GM08714 (cell line): ENCODE data around the gene LDB2.
"Not testable (repeated sequence)": the region's sequence is repeated elsewhere in the genome, so short reads cannot be mapped to it uniquely, and the experiment has no call there.

Experiments
- H3K4me3 ChIP-seq: fragments of 200-500 bp; sonication (Bioruptor generic); 2 replicates; pipeline ENCODE4 v1.5.1; 2014; ENCODE audit warnings: mild to moderate bottlenecking, low read length, inconsistent platforms
- ZNF274 ChIP-seq: IDR thresholded peaks from 2 replicates; pipeline ENCODE4 v1.6.1; 2012; ENCODE audit warnings: mild to moderate bottlenecking, low read depth, low read length

Gene LDB2

DNA sequence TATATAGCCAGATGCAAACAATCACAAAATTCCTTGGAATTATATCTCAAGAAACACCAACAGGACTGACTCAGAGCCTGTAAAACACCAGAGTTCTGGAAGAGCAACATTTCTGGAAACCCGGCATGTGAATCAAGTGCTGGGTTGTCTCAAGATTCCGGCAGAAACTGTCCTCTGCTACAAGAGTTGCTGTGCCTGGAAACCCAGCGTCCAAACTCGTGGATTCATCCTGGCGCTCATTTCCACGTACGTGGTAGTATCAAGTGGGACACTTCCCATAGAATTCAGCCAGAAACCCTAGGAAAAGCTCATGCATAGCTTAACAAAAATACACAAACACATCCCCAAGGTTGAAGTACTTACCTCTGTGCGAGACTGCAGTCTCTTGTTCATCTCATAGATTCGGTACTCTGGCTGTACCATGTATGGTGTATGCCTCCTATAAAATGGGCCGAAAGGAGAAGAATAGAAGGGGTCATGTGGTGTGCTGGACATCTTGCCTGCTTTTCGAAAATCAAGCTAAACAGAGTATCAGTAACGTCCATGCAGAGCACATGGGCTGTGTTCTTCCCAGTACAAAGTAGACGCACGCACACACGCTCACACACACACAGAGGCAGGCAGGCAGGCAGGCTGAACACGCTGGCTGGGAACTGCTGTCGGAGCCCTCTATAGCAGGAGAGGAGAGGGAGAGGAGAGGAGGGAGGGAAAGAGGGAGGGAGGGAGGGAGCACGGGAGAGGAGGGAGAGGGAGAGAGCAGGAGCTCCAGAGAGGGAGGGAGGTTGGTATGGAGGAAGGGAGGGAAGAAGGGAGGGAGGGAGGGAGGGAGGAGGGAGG, at the start of gene LDB2:
TSS of gene LDB2 (minus strand) at position 655 of the 837 bp plus-strand sequence.
- H3K4me3 ChIP-seq = peak within 1 kb of the TSS; percentile 57; the same call in 1 of the 2 replicates
- TF ChIP-seq ZNF274 = no peak

DNA sequence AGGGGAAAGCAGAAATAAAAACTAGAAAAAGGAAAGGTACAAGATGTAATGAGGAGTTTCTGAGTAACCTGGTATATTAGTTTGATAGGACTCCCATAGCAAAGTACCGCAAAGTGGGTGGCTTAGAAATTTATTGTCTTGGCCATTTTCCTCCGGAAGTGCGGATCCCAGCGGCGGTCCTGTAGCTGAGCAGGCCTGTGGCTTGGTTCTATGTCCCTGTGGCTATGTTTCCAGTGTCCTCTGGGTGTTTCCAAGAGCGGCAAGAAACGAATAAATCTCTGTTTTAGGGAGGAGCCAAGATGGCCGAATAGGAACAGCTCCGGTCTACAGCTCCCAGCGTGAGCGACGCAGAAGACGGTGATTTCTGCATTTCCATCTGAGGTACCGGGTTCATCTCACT, 44.0 kb upstream of the LDB2 start:
- TF ChIP-seq ZNF274 = no peak
- H3K4me3 ChIP-seq = no peak overlapping the region

DNA sequence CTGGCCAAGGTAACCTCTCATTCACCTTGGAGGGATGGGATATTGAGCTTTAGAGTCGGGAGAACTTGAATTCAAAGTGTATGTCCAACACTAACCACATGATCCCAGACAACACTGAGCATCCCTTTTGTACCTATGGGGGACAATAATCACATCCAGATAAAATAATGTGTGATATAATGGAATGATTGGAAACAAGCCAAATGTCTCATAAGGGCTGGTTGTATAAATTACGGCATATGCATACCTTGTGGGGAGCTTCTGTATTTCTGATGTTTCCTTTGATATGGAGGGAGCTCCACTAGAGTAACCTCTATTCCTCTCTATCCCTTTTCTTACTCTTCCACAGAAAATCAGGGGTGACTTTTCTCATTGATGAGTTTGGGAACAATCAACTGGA, 40.7 kb upstream of the LDB2 start:
- no peak for TF ChIP-seq ZNF274
- H3K4me3 ChIP-seq = no peak overlapping the region

DNA sequence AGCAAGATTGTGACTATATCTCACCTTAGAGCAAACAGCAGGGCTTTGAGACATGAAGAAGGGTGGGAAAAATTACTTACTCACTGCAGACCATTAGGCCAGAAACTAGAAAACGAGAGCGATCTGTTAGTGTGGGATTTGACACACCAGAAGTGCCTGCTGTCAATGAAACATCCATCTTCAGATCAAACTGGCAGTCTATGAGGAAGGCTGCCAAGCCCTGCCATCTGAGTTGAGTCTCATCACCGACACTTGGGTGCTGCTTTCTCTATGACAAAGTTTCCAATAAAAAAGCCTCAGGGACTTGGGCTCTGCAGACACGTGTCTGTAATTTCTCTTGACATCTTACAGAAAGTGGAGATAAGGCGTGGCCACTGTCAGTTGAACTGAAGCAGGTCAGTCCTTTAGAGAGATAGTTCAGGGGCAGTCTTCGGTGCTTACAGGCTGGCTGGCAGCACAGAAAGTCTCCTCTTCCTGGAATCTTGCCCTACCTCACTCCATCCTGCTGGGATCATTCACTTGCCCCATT, 40.1 kb upstream of the LDB2 start:
- TF ChIP-seq ZNF274 = no peak
- no peak overlapping the region for H3K4me3 ChIP-seq

DNA sequence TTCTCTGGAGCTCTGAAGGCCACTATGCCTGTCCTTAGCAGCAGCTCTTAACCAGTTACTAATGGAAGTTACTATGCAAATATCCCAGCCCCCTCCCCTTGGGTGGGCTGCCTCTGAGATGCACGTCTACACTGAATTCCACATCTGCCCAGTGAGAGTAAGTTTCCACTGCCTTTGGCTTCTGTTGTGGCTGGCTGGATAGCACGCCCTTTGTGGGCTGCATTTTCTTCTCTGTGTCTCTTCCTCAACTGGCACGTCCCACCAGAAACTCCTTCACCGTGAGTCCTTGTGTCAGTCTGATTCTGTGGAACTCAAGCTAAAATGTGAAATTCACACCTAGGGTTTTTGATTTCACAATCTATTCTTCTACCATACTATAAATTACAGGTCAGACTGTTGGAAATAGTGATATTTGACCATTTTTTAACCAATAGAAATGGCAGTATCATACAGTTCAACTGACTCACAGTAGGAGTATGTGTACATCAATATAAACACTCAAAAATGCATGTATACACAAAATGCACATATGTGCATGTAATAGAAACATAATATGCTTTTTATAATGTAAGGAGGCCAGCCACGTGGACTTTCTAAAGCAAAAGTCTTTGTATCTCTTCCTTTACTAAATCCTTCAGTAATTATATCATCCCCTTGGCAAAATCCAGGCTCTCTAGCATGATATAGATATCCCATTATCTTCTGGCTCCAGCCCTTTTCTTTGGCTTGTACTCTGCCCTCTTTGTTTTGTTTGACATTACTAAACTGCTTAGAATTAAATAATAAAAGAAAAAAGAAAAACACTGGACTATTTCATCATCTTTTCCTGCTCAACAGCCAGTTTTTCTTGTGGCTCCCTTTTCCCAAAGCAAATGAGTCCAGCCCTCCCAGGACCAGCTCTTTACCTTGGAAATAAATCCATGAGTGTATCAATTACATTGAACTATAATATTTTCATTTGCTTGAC, 33.2 kb upstream of the LDB2 start:
- H3K4me3 ChIP-seq = no peak overlapping the region
- no peak for TF ChIP-seq ZNF274

DNA sequence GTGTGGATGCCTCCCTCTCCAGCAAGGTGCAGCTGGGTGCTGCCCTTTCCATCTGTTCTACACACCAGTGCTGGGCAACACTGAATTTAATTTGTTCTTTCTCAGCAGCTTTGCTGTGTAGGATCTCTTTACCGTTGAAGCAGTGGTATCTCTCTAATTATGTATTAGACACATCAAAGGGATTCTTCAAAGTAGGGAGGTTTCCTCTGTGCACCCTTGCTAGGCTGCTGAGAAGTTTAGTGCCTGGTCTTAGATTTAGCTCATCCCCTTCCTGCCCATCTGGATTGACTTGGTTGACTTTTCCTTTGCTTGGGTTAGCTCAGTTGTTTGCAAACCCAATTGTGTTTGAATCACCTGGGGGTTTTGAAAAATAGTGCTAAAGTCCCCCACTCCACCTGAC, 27.8 kb upstream of the LDB2 start:
- no peak overlapping the region for H3K4me3 ChIP-seq
- TF ChIP-seq ZNF274 = no peak

DNA sequence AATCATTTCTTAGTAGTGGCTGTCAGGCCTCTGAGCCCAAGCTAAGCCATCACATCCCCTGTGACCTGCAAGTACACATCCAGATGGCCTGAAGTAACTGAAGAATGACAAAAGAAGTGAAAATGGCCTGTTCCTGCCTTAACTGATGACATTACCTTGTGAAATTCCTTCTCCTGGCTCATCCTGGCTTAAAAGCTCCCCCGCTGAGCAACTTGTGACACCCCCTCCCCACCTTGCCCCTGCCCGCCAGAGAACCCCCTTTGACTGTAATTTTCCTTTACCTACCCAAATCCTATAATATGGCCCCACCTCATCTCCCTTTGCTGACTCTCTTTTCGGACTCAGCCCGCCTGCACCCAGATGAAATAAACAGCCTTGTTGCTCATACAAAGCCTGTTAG, 20.3 kb upstream of the LDB2 start:
- not testable (repeated sequence) for H3K4me3 ChIP-seq

DNA sequence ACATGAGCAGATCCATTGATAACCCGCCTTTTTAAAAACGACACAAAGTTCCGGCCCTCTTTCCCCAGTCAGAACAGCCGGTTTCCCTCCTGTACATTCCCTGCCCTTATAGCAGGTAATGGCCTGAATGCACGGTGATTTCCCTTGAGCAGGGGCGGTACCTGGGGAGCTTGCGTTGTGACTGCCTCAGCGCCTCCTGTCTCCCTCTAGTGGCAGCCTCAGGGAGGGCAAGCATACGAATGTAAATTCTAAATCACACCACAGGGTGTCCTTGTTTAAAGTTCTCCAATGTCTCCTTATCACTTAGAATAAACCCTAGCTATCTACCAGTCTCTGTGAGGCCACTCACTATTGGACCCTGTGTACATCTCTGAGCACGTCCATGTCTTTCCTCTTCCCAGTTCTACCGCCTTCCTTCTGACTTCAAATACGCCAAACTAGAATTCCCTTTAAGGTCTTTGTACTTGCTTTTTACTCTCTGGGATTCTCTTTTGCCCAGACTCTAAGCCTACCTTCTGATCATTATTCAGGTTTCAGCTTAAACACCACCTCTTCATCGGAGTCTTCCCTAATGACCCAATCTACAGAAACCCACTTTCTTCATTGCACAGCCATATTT, 18.4 kb upstream of the LDB2 start:
- no peak for TF ChIP-seq ZNF274
- no peak overlapping the region for H3K4me3 ChIP-seq

DNA sequence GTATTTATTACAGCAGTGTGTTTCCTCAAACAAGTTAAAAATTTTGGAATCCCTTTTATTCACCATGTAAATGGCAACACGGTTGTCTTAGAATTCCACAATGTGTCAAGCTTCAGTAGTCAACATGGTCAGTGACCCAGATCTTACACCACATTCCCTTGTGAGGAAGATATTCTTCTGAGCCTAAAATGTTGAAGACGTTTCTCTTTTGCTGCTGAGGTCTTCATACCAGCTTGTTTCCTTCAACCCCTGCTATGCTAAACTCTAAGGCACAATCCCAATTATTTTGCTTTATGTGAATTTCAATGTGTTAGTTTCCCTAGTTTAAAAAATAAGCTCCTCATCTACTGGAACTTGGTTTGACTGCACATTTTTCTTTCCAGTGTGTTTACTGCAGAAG, 17.6 kb upstream of the LDB2 start:
- no peak overlapping the region for H3K4me3 ChIP-seq
- TF ChIP-seq ZNF274 = no peak

DNA sequence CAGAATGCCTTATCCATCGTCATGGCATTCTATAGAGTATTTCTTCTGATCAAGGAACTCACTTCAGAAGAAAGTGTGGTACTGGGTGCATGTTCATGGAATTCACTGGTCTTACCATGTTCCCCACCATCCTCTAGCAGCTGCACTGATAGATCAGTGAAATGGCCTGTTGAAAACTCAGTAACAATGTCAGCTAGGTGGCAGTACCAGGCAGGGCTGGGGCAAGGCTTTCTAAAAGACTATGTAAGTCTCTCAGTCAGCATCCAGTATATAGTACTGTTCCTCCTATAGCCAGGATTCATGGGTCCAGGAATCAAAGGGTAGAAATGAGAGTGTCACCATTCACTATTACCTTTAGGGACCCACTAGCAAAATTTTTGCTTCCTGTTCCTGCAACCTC, 15.8 kb upstream of the LDB2 start:
- TF ChIP-seq ZNF274 = no peak
- no peak overlapping the region for H3K4me3 ChIP-seq

DNA sequence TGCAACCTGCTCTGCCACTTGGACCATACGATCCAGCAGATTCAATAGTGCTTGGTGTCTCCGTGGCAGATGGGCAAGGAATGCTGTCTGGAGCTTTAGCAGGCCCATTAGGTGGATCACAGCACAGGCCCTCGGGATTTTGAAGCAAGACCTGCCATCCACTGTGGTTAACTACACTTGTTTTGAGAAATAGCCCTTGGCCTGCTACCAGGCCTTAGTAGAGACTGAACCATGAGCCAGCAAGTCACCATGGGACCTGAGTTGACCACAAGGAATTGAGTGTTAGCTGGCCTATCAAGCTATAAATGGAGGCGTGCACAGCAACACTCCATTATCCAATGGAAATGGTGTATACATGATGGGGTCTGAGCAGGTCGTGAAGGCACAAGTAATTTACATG, 14.5 kb upstream of the LDB2 start:
- H3K4me3 ChIP-seq = no peak overlapping the region
- no peak for TF ChIP-seq ZNF274

DNA sequence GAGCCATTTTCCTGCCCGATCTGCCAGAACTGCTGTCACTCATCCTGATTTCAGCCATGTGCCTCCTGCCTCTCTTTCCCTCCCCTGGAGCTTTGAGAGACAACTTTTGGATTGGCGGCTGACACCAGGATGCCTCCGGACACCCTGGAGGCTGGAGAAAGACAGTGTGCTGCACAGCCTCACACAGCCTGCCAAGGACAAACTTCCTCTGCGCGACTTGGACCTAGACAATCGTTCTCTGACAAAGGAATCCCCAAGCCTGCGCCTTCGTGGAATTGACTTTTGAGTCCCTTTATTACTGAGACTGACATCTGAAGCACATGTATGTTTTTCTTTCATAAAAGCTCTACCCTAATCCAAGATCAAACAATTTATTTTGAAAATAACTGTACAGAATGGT, 10.8 kb upstream of the LDB2 start:
- TF ChIP-seq ZNF274 = no peak
- H3K4me3 ChIP-seq = no peak overlapping the region

DNA sequence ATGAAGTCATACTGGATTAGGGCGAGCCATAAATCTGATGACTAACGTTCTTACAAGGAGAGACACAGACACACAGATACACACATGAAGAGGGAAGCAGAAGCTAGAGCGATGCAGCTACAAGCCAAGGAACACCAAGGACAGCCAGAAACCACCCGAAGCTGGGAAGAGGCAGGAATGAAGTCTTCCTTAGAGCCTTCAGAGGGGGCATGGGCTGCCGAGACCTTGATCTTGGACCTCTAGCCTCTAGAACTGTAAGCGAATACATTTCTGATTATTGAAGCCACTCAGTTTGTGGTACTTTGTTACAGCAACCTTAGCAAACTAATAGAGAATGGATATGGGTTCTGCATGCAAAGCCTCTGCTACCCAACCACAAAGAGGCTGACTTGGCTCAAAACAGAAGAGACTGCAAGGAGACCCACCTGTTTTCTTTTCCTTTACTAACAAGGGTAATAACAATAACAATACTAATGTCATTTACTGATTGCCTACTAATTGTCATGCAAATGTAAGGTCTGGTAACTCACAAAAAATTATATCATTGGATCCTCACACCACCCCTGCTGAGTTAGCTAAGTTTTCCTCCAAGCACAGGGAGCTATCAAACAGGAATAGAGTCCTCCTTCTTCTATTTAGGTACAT, 10.1 kb upstream of the LDB2 start:
- no peak for TF ChIP-seq ZNF274
- H3K4me3 ChIP-seq = no peak overlapping the region

DNA sequence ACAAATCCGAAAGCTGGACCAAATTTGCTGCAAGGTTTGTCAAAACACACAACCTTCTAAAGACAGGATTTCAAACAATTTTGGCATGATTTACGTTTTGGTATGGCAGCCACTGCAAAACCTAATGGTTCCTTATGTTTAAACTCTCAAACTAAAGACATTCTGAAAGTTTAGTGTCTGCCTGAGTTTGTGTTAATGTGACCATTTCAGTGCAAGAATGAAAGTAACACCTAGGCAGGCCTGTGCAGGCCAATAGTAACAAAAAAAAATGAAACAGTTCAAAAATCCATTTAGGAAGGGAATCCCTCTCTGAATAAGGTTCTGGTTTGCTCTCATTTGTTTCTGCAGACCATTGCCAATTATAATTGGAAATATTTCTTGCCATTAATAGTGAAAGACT, 1.9 kb upstream of the LDB2 start:
- no peak overlapping the region for H3K4me3 ChIP-seq
- TF ChIP-seq ZNF274 = no peak
